Pancreas (tissue), 10 donors: ENCODE measurements around the gene SNX1. TPM values are rescaled to one million over a fixed set of nuclear protein-coding genes. Genes with fewer than 3 reads are reported as not detected.

Source experiments
- ATAC-seq, 4 donors: fragments of 200-7000 bp; cut with Tn5 transposase; one replicate each; pipeline versions ENCODE4 v1.8.0 to v1.9.1; 2020; ENCODE audit warnings: mild to moderate bottlenecking in 4 of 4, moderate library complexity in 4 of 4
- DNase-seq, 6 donors: peaks; one replicate each; pipeline ENCODE4 v3.0.0-alpha.2; 2020
- FAIRE-seq: peaks from 2 replicates; lab custom pipeline; 2012; peaks lifted over from hg19 to GRCh38; lab: Jason Lieb, UNC
- H3K27ac ChIP-seq, 4 donors: fragments of 200-600 bp; sonication (generic); 1 replicate in 3 of 4; 2 replicates in 1 of 4; pipeline versions ENCODE4 v1.5.0 to v1.8.0; 2020
- H3K27me3 ChIP-seq, 4 donors: fragments of 200-600 bp; one replicate each; pipeline ENCODE4 v1.8.0; 2021
- H3K36me3 ChIP-seq, 3 donors: fragments of 200-600 bp; sonication (generic) in 1 of 3; one replicate each; pipeline versions ENCODE4 v1.5.0 to v1.8.0; 2020 to 2021
- H3K4me1 ChIP-seq, 3 donors: fragments of 200-600 bp; one replicate each; pipeline ENCODE4 v1.8.0; 2021
- H3K4me3 ChIP-seq, 4 donors: fragments of 200-600 bp; sonication (generic) in 2 of 4; one replicate each; pipeline versions ENCODE4 v1.5.0 to v1.8.0; 2020 to 2021
- H3K9me3 ChIP-seq, 4 donors: fragments of 200-600 bp; one replicate each; pipeline ENCODE4 v1.8.0; 2021
- WGBS, 2 donors: extraction: QIAGEN DNeasy Blood & Tissue Kit; methylation state at CpG; one replicate each; pipeline ENCODE4 v1.1.7; 2013; 5-methylcytosine and 5-hydroxymethylcytosine counted together
- intact Hi-C, 3 donors: fragments of 100-400 bp; cut with DNase I; formaldehyde crosslinking; loops; one replicate each; pipeline versions ENCODE4 v1.11.1 to v1.14.2; 2022
- polyA plus RNA-seq, 2 donors: library from polyadenylated mRNA; stranded (reverse); fragments of 200-250 nt; gene quantifications; one replicate each; pipeline ENCODE4 v1.2.3, GENCODE V29; 2013
- total RNA-seq, 6 donors: library from RNA; stranded (reverse); fragmentation: NEBNext Ultra II Directional in 4 of 6; extraction: Animal tissue kit (Norgen Biotek cat#: 25700) in 4 of 6; gene quantifications; one replicate each; pipeline versions ENCODE4 v1.2.1 to v1.2.4, GENCODE V29; 2021 to 2023
- TF ChIP-seq, protein P1 (sequence below), 4 donors: fragments of 200-600 bp; sonication (generic) in 3 of 4; IDR thresholded peaks; one replicate each; pipeline versions ENCODE4 v1.5.0 to v1.8.0; 2021; ENCODE audit warnings: antibody characterized with exemption in 4 of 4
- donor health status: healthy with polysubstance abuse.
- donor health status: DM: no; HTN: no; CAD: no; lungs with moderate emphysema.
- donor health status: DM: no; HTN: no; CAD: no.
- donor health status: control.
- donor health status: control.
- donor health status: Bipolar disorder and iron deficiency.
- donor health status: DM: yes; HTN: yes; CAD: no.
- donor health status: DM: no; HTN: no; CAD: no.
- donor health status: DM: no; HTN: no; CAD: no.
- donor health status: DM: yes; HTN: yes; CAD: no.

SNX1 gene
- total and polyA plus RNA-seq, 8 donors, result 32.9 to 82.4 (median 44.9) TPM

DNA sequence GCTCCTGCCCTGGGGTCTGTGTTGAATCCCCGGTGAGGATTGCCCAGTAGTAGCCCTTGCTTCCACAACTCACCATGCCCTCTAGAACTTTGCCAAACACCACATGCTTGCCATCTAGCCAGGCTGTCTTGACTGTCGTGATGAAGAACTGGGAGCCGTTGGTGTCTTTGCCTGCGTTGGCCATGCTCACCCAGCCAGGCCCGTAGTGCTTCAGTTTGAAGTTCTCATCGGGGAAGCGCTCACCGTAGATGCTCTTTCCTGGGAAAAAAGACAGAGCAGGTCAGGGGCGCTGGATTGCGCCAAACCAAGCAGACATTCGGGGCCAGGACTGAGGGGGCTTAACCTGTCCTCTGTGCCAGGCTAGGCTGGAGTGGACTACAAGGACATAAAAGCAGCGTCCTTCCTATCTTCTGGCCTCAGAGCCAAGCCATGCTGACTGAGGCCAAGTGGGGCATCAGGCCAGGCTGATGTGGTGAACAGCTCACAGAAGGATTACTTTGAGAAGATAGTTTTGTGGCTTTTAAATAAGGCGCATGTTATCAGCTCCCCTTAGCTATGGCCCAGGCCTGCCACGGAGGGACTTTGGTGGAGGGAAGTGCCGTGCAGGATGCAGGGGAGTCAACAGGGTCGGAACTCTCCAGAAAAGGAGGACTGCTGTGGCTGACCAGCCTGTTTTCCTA is 61.0 kb downstream of the SNX1 start:
- Histone ChIP-seq H3K36me3 (peaks cover 3 to 50% (median 41%) of the 10 kb centered on the region in 3 donors), H3K4me1 (peaks cover 19 to 42% (median 29%) of the 10 kb centered on the region in 3 donors)
- 71 to 82% methylated on average over 16 of the region's 16 CpGs for WGBS, 2 donors

GRCh38 chr15:64157599-64158125 is 61.9 kb downstream of the SNX1 start:
- TF ChIP-seq, protein P1, sequence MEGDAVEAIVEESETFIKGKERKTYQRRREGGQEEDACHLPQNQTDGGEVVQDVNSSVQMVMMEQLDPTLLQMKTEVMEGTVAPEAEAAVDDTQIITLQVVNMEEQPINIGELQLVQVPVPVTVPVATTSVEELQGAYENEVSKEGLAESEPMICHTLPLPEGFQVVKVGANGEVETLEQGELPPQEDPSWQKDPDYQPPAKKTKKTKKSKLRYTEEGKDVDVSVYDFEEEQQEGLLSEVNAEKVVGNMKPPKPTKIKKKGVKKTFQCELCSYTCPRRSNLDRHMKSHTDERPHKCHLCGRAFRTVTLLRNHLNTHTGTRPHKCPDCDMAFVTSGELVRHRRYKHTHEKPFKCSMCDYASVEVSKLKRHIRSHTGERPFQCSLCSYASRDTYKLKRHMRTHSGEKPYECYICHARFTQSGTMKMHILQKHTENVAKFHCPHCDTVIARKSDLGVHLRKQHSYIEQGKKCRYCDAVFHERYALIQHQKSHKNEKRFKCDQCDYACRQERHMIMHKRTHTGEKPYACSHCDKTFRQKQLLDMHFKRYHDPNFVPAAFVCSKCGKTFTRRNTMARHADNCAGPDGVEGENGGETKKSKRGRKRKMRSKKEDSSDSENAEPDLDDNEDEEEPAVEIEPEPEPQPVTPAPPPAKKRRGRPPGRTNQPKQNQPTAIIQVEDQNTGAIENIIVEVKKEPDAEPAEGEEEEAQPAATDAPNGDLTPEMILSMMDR (IDR thresholded peaks at IDR 0.05), result no peak
- Histone ChIP-seq H3K36me3 (peaks cover 3 to 50% (median 41%) of the 10 kb centered on the region in 3 donors), H3K27me3 (no peaks in the 10 kb centered on the region), H3K4me1 (peaks cover 19 to 41% (median 24%) of the 10 kb centered on the region in 3 donors), H3K27ac (no peak overlapping the region), H3K9me3 (no peaks in the 10 kb centered on the region), H3K4me3 (no peak overlapping the region)
- no peak for ATAC-seq
- FAIRE-seq, result no peak
- DNase-seq, result no peak
- WGBS, 2 donors, result 58 to 68% methylated on average over 1 of the region's 1 CpG
- intact Hi-C loops, result no loop called here

More for the DNA sequence above, 61.0 kb downstream of the SNX1 start:
- FAIRE-seq, result no peak
- H3K9me3 ChIP-seq, result no peaks in the 10 kb centered on the region
- intact Hi-C loops, result no loop called here
- no peak for ATAC-seq
- H3K27me3 ChIP-seq, result no peaks in the 10 kb centered on the region
- TF ChIP-seq, protein P1 (IDR thresholded peaks at IDR 0.05), result no peak
- no peak for DNase-seq
- no peak overlapping the region for H3K4me3 ChIP-seq
- H3K27ac ChIP-seq, result no peak overlapping the region

DNA sequence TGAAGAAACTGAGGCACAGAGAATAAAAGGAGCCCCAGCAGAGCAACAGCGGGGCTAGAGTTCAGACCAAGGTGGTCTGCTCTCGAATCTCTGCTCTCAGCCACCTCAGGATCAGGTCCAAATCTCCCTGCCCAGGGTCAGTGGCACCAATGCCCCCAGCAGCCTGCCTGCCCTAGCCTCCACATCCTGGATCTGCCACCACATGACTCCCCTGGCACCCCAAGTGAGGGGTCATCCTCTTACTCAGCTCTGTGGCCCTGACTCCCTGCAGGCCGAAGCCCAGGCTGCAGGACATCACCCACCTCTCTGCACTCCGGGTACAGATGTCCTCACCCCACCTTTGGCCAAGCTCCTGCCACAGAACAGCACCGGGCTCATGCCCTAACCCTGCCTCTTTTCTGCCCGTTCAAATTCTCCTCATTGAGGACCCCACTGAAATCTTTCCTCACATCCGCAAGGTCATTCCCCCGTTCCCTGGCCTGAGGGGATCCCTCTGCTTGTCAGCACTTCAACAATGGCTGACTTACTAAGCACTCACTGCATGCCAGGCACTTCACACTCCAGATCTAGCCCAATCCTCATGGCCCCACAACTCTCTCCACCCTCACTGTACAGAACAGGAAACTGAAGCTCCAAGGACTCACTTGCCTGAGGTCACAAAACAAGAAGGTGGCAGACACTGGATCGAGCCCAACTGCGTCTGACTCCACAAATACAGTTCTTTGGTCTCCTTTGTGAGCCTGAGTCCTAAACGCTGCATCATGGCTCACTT is 62.8 kb downstream of the SNX1 start:
- ATAC-seq (no peak), DNase-seq (no peak), FAIRE-seq (no peak)
- intact Hi-C loops, result no loop called here
- H3K4me1 ChIP-seq, result peaks cover 19 to 33% (median 25%) of the 10 kb centered on the region in 3 donors
- H3K27ac ChIP-seq, result peak overlapping the region in 1 of 4 donors; percentile 4
- no peak overlapping the region for H3K4me3 ChIP-seq
- no peaks in the 10 kb centered on the region for H3K9me3 ChIP-seq
- peaks cover 3 to 50% (median 41%) of the 10 kb centered on the region in 3 donors for H3K36me3 ChIP-seq
- TF ChIP-seq, protein P1 (IDR thresholded peaks at IDR 0.05), result no peak
- WGBS, 2 donors, result 51 to 58% methylated on average over 11 of the region's 11 CpGs
- H3K27me3 ChIP-seq, result no peaks in the 10 kb centered on the region

DNA sequence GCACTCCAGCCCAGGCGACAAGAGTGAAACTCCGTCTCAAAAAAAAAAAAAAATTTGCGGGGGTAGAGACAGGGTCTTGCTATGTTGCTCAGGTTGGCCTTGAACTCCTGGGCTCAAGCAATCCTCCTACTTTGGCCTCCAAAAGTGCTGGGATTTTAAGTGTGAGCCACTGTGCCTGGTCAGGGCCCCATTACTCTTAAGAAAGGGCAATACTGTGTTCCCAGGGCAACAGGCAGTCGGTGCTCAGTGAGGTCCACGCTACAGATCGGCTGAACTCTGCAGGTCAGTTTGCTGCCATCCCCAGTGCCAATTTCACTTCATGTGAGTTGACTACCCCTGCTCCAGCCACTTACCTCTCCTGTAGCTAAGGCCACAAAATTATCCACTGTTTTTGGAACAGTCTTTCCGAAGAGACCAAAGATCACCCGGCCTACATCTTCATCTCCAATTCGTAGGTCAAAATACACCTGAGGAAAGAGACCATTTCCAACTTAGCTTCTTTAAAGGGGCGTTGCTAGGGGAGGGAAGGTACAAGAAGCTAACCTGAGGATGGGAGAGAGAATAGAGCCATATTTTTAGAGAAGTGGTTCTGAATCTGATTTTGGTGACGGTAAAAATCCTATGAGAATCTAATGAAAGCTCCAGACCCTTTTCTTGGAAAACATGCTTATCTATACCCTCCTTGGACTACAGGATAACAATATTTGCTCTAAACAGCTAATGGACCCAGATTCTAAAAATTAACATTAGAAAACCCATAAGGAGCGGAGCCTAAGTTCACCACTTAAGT is 66.1 kb downstream of the SNX1 start:
- DNase-seq (no peak), FAIRE-seq (no peak), ATAC-seq (no peak)
- Histone ChIP-seq H3K4me1 (peaks cover 19 to 40% (median 31%) of the 10 kb centered on the region in 3 donors), H3K36me3 (peaks cover 3 to 32% (median 32%) of the 10 kb centered on the region in 3 donors), H3K27ac (peak overlapping the region; percentile 78 to 89 (median 82)), H3K4me3 (peak overlapping the region; percentile 72 to 94 (median 82)), H3K27me3 (no peaks in the 10 kb centered on the region), H3K9me3 (no peaks in the 10 kb centered on the region)
- 21 to 27% methylated on average over 12 of the region's 12 CpGs for WGBS, 2 donors
- intact Hi-C loops, result no loop called here
- TF ChIP-seq, protein P1 (IDR thresholded peaks at IDR 0.05), result no peak
